ENCODE measurements around the gene PPT2. TPM values are rescaled to one million over a fixed set of nuclear protein-coding genes. Genes with fewer than 3 reads are reported as not detected.
A peak's percentile ranks its signal among the peaks of the same experiment; 100 is the strongest.

PPT2 gene
- total and polyA plus RNA-seq, 2 of the 8 experiments (the other 6 are each of a cell fraction or from before 2014, with no cell fraction given), result 24.1 to 39.5 TPM

DNA sequence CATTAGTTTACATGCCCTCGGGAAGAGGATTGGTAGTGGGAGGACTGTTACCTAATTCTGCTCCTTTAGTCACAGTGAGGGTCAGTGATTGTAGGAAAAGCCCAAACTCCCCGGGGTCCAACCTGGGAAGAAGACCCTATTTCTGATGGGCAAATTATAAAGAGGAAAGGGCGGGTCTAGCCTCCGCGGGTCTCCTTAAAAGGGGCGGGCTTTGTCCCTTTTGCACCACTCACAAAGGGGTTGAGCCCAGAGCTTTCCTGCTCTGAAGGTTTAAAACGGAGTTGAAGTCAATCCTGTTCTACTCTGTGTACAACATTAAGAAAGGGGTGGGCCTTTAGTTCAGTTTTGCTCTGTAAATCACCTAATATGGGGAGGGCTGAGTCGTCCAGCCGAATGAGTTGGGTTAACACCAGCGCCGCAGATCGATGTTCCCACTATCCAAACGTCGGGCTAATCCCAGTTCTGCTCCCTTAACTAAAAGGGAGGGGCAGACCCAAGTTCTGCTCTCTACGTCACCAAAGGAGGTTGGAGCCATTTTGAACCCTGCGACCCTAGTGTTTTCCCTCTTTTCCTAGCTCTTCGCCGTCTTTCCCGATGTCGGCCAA lies 23.3 kb downstream of the PPT2 start (continued):
- peak; percentile 91 for TF ChIP-seq YY1 (IDR thresholded peaks at IDR 0.05; ENCODE audit: low read depth, low read length)
- TF ChIP-seq CTBP2 (IDR thresholded peaks at IDR 0.05; ENCODE audit: borderline replicate concordance, insufficient read depth, insufficient read length, low read length), result no peak
- no peak for TF ChIP-seq BRCA1 (IDR thresholded peaks at IDR 0.05; ENCODE audit: low read depth, low read length)
- TF ChIP-seq TBP (IDR thresholded peaks at IDR 0.05; ENCODE audit: low read depth, low read length), result peak; percentile 66
- TF ChIP-seq PHF8 (conservative IDR thresholded peaks at IDR 0.05; ENCODE audit: low read depth, low read length), result peak; percentile 48; the same call in 1 of the 2 replicates
- TF ChIP-seq TEAD4 (IDR thresholded peaks at IDR 0.05; ENCODE audit: low read depth, low read length), result no peak
- TF ChIP-seq CREB1 (IDR thresholded peaks at IDR 0.05), result peak; percentile 87
- no peak for TF ChIP-seq GABPA (IDR thresholded peaks at IDR 0.05; ENCODE audit: borderline replicate concordance, insufficient read depth, low read length)
- TF ChIP-seq JUN (IDR thresholded peaks at IDR 0.05; ENCODE audit: low read depth, low read length), result no peak
- TF ChIP-seq RBBP5 (IDR thresholded peaks at IDR 0.05; ENCODE audit: borderline replicate concordance, low read depth, low read length), result no peak; the same call in 1 of the 2 replicates

All from H1 (cell line).